Stomach (tissue), 9 donors: ENCODE data around the gene KRT85. TPM values are rescaled to one million over a fixed set of nuclear protein-coding genes. Genes with fewer than 3 reads are reported as not detected.

Source experiments
- DNase-seq, 2 donors: peaks; one replicate each; pipeline versions ENCODE4 v3.0.0 to v3.0.0-alpha.2; 2013 to 2019
- H3K27ac ChIP-seq, 5 donors: fragments of 200-600 bp in 4 of 5; sonication (generic) in 4 of 5; one replicate each; pipeline ENCODE4 v1.5.1; 2013 to 2019; ENCODE audit warnings: mild to moderate bottlenecking in 1 of 5, moderate library complexity in 1 of 5
- H3K27me3 ChIP-seq, 3 donors: fragments of 200-600 bp; sonication (generic); one replicate each; pipeline ENCODE4 v1.5.1; 2017 to 2019; ENCODE audit warnings: mixed run types in 1 of 3
- H3K36me3 ChIP-seq, 4 donors: fragments of 200-600 bp; sonication (generic); 1 replicate in 3 of 4; 2 replicates in 1 of 4; pipeline ENCODE4 v1.5.1; 2016 to 2019
- H3K4me1 ChIP-seq, 4 donors: fragments of 200-600 bp; sonication (generic); one replicate each; pipeline ENCODE4 v1.5.1; 2016 to 2019
- H3K4me3 ChIP-seq, 4 donors: fragments of 200-600 bp; sonication (generic) in 3 of 4; one replicate each; pipeline ENCODE4 v1.5.1; 2016 to 2019; ENCODE audit warnings: mild to moderate bottlenecking in 1 of 4
- H3K9me3 ChIP-seq, 4 donors: fragments of 200-600 bp; sonication (generic); one replicate each; pipeline ENCODE4 v1.5.1; 2016 to 2019
- CTCF ChIP-seq, 7 experiments: fragments of 450-650 bp in 4 of 7; fragments of 200-600 bp in 3 of 7; sonication (generic) in 3 of 7; IDR thresholded peaks; one replicate each; pipeline ENCODE4 v1.5.1; 2016 to 2019; ENCODE audit warnings: antibody characterized with exemption in 7 of 7, control low read depth in 2 of 7, mild to moderate bottlenecking in 1 of 7
- EP300 ChIP-seq: sonication (generic); formaldehyde crosslinking; IDR thresholded peaks from one replicate; pipeline ENCODE4 v1.6.1; 2017; ENCODE audit warnings: antibody characterized with exemption
- POLR2A ChIP-seq, 4 donors: fragments of 450-650 bp; IDR thresholded peaks; one replicate each; pipeline ENCODE4 v1.6.1; 2016; ENCODE audit warnings: antibody characterized with exemption in 4 of 4, control low read depth in 2 of 4, mild to moderate bottlenecking in 1 of 4, moderate library complexity in 1 of 4
- POLR2AphosphoS5 ChIP-seq, 3 donors: sonication (generic); formaldehyde crosslinking; IDR thresholded peaks; one replicate each; pipeline ENCODE4 v1.6.1; 2016; ENCODE audit warnings: antibody characterized with exemption in 3 of 3
- WGBS, 5 donors: extraction: QIAGEN DNeasy Blood & Tissue Kit in 3 of 5; methylation state at CpG; one replicate each; pipeline versions ENCODE4 v1.1.5 to v1.1.7; 2013 to 2018; 5-methylcytosine and 5-hydroxymethylcytosine counted together
- intact Hi-C: fragments of 100-400 bp; cut with DNase I; formaldehyde crosslinking; loops from one replicate; pipeline ENCODE4 v1.15.1; 2023; ENCODE audit warnings: low total_unique reads
- polyA plus RNA-seq, 3 donors: library from polyadenylated mRNA; stranded (reverse); fragments of 200-250 nt; gene quantifications; one replicate each; pipeline ENCODE4 v1.2.3, GENCODE V29; 2013
- total RNA-seq, 5 donors: library from RNA; depleted of rRNA; stranded (reverse); fragments of >200 nt; gene quantifications; one replicate each; pipeline versions ENCODE4 v1.1.0 to v1.2.3, GENCODE V29; 2014 to 2016
- donor health status: healthy with polysubstance abuse.
- donor health status: Bipolar disorder and iron deficiency.
- donor health status: healthy.

The KRT85 gene
- total and polyA plus RNA-seq, 8 donors: not detected

- Histone ChIP-seq H3K27me3 (peaks cover 0 to 12% (median 0%) of the 10 kb centered on the region in 3 donors), H3K36me3 (no peaks in the 10 kb centered on the region), H3K9me3 (no peaks in the 10 kb centered on the region), H3K4me1 (peaks cover 2 to 20% (median 6%) of the 10 kb centered on the region in 4 donors), H3K27ac (no peak overlapping the region), H3K4me3 (no peak overlapping the region)
- no peak for DNase-seq
- no peak for TF ChIP-seq POLR2A (IDR thresholded peaks at IDR 0.05)
- TF ChIP-seq EP300: no peak
- TF ChIP-seq CTCF (IDR thresholded peaks at IDR 0.05): no peak
- no peak for TF ChIP-seq POLR2AphosphoS5 (IDR thresholded peaks at IDR 0.05)
- 82 to 96% (median 88%) methylated on average over 8 of the region's 8 CpGs for WGBS, 5 donors
- intact Hi-C loops: no loop called here
These were observed 29.4 kb upstream of the KRT85 start for GRCh38 chr12:52396656-52397055.

- no peak overlapping the region for H3K27ac ChIP-seq
- peak in 1 of 7 experiments; percentile 25 for TF ChIP-seq CTCF (IDR thresholded peaks at IDR 0.05)
- TF ChIP-seq POLR2A (IDR thresholded peaks at IDR 0.05): no peak
- H3K4me3 ChIP-seq: no peak overlapping the region
- H3K27me3 ChIP-seq: peaks cover 0 to 12% (median 0%) of the 10 kb centered on the region in 3 donors
- DNase-seq: no peak
- H3K9me3 ChIP-seq: no peaks in the 10 kb centered on the region
- peaks cover 3 to 24% (median 11%) of the 10 kb centered on the region in 4 donors for H3K4me1 ChIP-seq
- 69 to 80% (median 74%) methylated on average over 20 of the region's 20 CpGs for WGBS, 5 donors
- no peaks in the 10 kb centered on the region for H3K36me3 ChIP-seq
- intact Hi-C loops: no loop called here
These were observed 28.6 kb upstream of the KRT85 start for GRCh38 chr12:52395761-52396434.

GRCh38 chr12:52394836-52395405 is 27.6 kb upstream of the KRT85 start:
- Histone ChIP-seq H3K27ac (no peak overlapping the region), H3K9me3 (no peaks in the 10 kb centered on the region), H3K27me3 (peaks cover 0 to 14% (median 0%) of the 10 kb centered on the region in 3 donors), H3K4me3 (no peak overlapping the region), H3K4me1 (peaks cover 3 to 24% (median 11%) of the 10 kb centered on the region in 4 donors), H3K36me3 (no peaks in the 10 kb centered on the region)
- TF ChIP-seq CTCF (IDR thresholded peaks at IDR 0.05) (no peak), POLR2AphosphoS5 (IDR thresholded peaks at IDR 0.05) (no peak), POLR2A (IDR thresholded peaks at IDR 0.05) (no peak), EP300 (no peak)
- no peak for DNase-seq
- 87 to 96% (median 93%) methylated on average over 7 to 13 of the region's 13 CpGs for WGBS, 5 donors
- intact Hi-C loops: no loop called here

GRCh38 chr12:52392465-52393007 is 25.3 kb upstream of the KRT85 start:
- TF ChIP-seq POLR2A (IDR thresholded peaks at IDR 0.05): no peak
- TF ChIP-seq EP300: no peak
- TF ChIP-seq POLR2AphosphoS5 (IDR thresholded peaks at IDR 0.05): no peak
- TF ChIP-seq CTCF (IDR thresholded peaks at IDR 0.05): no peak
- WGBS, 5 donors: 80 to 88% (median 85%) methylated on average over 7 of the region's 7 CpGs
- Histone ChIP-seq H3K9me3 (no peaks in the 10 kb centered on the region), H3K27me3 (peaks cover 0 to 32% (median 4%) of the 10 kb centered on the region in 3 donors), H3K4me3 (no peak overlapping the region), H3K27ac (no peak overlapping the region), H3K36me3 (no peaks in the 10 kb centered on the region), H3K4me1 (peaks cover 3 to 24% (median 11%) of the 10 kb centered on the region in 4 donors)
- DNase-seq: no peak
- intact Hi-C loops: no loop called here
